GM15510 (cell line): ENCODE results near the gene SEPTIN7.

Experiments
- POLR2A ChIP-seq: IDR thresholded peaks from 3 replicates; pipeline ENCODE4 v1.6.1; 2011; ENCODE audit warnings: borderline replicate concordance; ENCODE audit not compliant: insufficient read length; ENCODE audit errors: extremely low read depth

The SEPTIN7 gene

GRCh38 chr7:35805876-35806275, 5.0 kb downstream of the SEPTIN7 start:
- no peak for TF ChIP-seq POLR2A

- TF ChIP-seq POLR2A = no peak
Measured at GRCh38 chr7:35816514-35816913, 15.7 kb downstream of the SEPTIN7 start.

GRCh38 chr7:35817181-35817580, 16.3 kb downstream of the SEPTIN7 start:
- TF ChIP-seq POLR2A = no peak

- TF ChIP-seq POLR2A = no peak
Measured at GRCh38 chr7:35817930-35818329, 17.1 kb downstream of the SEPTIN7 start.

GRCh38 chr7:35818513-35818912, 17.7 kb downstream of the SEPTIN7 start:
- no peak for TF ChIP-seq POLR2A

GRCh38 chr7:35819310-35819709, 18.5 kb downstream of the SEPTIN7 start:
- TF ChIP-seq POLR2A = no peak

GRCh38 chr7:35819954-35820703, 19.3 kb downstream of the SEPTIN7 start:
- TF ChIP-seq POLR2A = no peak

- no peak for TF ChIP-seq POLR2A
Measured at GRCh38 chr7:35820858-35821257, 20.0 kb downstream of the SEPTIN7 start.

GRCh38 chr7:35823440-35823839, 22.6 kb downstream of the SEPTIN7 start:
- no peak for TF ChIP-seq POLR2A

- TF ChIP-seq POLR2A = no peak
Measured at GRCh38 chr7:35825974-35826373, 25.1 kb downstream of the SEPTIN7 start.

GRCh38 chr7:35826751-35827150, 25.9 kb downstream of the SEPTIN7 start:
- TF ChIP-seq POLR2A = no peak

- TF ChIP-seq POLR2A = no peak
Measured at GRCh38 chr7:35828817-35829216, 28.0 kb downstream of the SEPTIN7 start.

- TF ChIP-seq POLR2A = no peak
Measured at GRCh38 chr7:35831208-35831607, 30.4 kb downstream of the SEPTIN7 start.

- no peak for TF ChIP-seq POLR2A
Measured at GRCh38 chr7:35839860-35840854, 39.3 kb downstream of the SEPTIN7 start.

GRCh38 chr7:35846816-35847412, 46.1 kb downstream of the SEPTIN7 start:
- no peak for TF ChIP-seq POLR2A

GRCh38 chr7:35848725-35849124, 47.9 kb downstream of the SEPTIN7 start:
- TF ChIP-seq POLR2A = no peak

- TF ChIP-seq POLR2A = no peak
Measured at GRCh38 chr7:35849158-35849831, 48.4 kb downstream of the SEPTIN7 start.
